ENCODE measurements around the gene RBM19. TPM values are rescaled to one million over a fixed set of nuclear protein-coding genes. Genes with fewer than 3 reads are reported as not detected.

RBM19 gene
- total RNA-seq, 1 experiment from 2014 or later = 35.7 TPM

- no peak overlapping the region for H3K4me3 Mint-ChIP-seq (ENCODE audit: unreplicated experiment)
- intact Hi-C loops (cut with micrococcal nuclease; ENCODE audit: unreplicated experiment) = no loop called here
- DNase-seq = no peak
- Histone ChIP-seq H3K4me1 (no peaks in the 10 kb centered on the region; the same call in 1 of the 2 replicates), H3K9me3 (no peaks in the 10 kb centered on the region), H3K4me3 (ENCODE audit: low read depth, low read length) (no peak overlapping the region), H3K27me3 (replicated peaks; ENCODE audit: control insufficient read depth, insufficient read depth, low read length) (no peaks in the 10 kb centered on the region), H3K36me3 (ENCODE audit: control insufficient read depth, insufficient read depth, low read length) (no peaks in the 10 kb centered on the region)
- POLR2A ChIA-PET = no interaction called here
- no TSS peak for BruUV-seq (replicated peaks)
- no peak for TF ChIP-seq CTCF (IDR thresholded peaks at IDR 0.05; ENCODE audit: insufficient read depth in 1 of 2, low read depth in 1 of 2, low read length in 1 of 2, severe bottlenecking in 1 of 2, unreplicated experiment in 1 of 2)
- H3K27ac Mint-ChIP-seq (ENCODE audit: unreplicated experiment) = no peak overlapping the region
- H3K9me3 Mint-ChIP-seq (ENCODE audit: unreplicated experiment) = no peaks in the 10 kb centered on the region
- no peaks in the 10 kb centered on the region for H3K36me3 Mint-ChIP-seq (ENCODE audit: insufficient read depth, unreplicated experiment)
- CTCF ChIA-PET = interaction anchor here (0.6 kb wide), 1 partner anchor 1376 kb away, joined by 3 read pairs; no protein-coding TSS in a partner anchor
- H3K4me1 Mint-ChIP-seq (ENCODE audit: low read depth, unreplicated experiment) = no peaks in the 10 kb centered on the region
- H3K27me3 Mint-ChIP-seq (ENCODE audit: insufficient read depth, unreplicated experiment) = no peaks in the 10 kb centered on the region
Observed at GRCh38 chr12:113895176-113895575, 70.9 kb downstream of the RBM19 start.

GRCh38 chr12:113894697-113895096, 71.4 kb downstream of the RBM19 start:
- ChIA-PET POLR2A (no interaction called here), CTCF (interaction anchor here (0.6 kb wide), 1 partner anchor 1376 kb away, joined by 3 read pairs; no protein-coding TSS in a partner anchor)
- no TSS peak for BruUV-seq (replicated peaks)

GRCh38 chr12:113893221-113893620, 72.9 kb downstream of the RBM19 start:
- H3K4me3 ChIP-seq (ENCODE audit: low read depth, low read length) = no peak overlapping the region
- H3K9me3 Mint-ChIP-seq (ENCODE audit: unreplicated experiment) = no peaks in the 10 kb centered on the region
- ChIA-PET POLR2A (no interaction called here), CTCF (no interaction called here)
- no peaks in the 10 kb centered on the region for H3K9me3 ChIP-seq
- no peak overlapping the region for H3K4me3 Mint-ChIP-seq (ENCODE audit: unreplicated experiment)
- no peaks in the 10 kb centered on the region; the same call in 1 of the 2 replicates for H3K36me3 ChIP-seq (ENCODE audit: control insufficient read depth, insufficient read depth, low read length)
- BruUV-seq (replicated peaks) = no TSS peak
- H3K27me3 Mint-ChIP-seq (ENCODE audit: insufficient read depth, unreplicated experiment) = no peaks in the 10 kb centered on the region
- H3K36me3 Mint-ChIP-seq (ENCODE audit: insufficient read depth, unreplicated experiment) = no peaks in the 10 kb centered on the region
- intact Hi-C loops (cut with micrococcal nuclease; ENCODE audit: unreplicated experiment) = no loop called here
- no peaks in the 10 kb centered on the region for H3K4me1 Mint-ChIP-seq (ENCODE audit: low read depth, unreplicated experiment)
- no peak overlapping the region for H3K27ac Mint-ChIP-seq (ENCODE audit: unreplicated experiment)
- TF ChIP-seq CTCF (IDR thresholded peaks at IDR 0.05; ENCODE audit: insufficient read depth in 1 of 2, low read depth in 1 of 2, low read length in 1 of 2, severe bottlenecking in 1 of 2, unreplicated experiment in 1 of 2) = no peak
- H3K27me3 ChIP-seq (replicated peaks; ENCODE audit: control insufficient read depth, insufficient read depth, low read length) = no peaks in the 10 kb centered on the region
- no peaks in the 10 kb centered on the region; the same call in 1 of the 2 replicates for H3K4me1 ChIP-seq
- DNase-seq = no peak

More at GRCh38 chr12:113894697-113895096, 71.4 kb downstream of the RBM19 start:
- H3K27ac Mint-ChIP-seq (ENCODE audit: unreplicated experiment) = no peak overlapping the region
- H3K4me3 ChIP-seq (ENCODE audit: low read depth, low read length) = no peak overlapping the region
- DNase-seq = no peak
- no peak overlapping the region for H3K4me3 Mint-ChIP-seq (ENCODE audit: unreplicated experiment)
- intact Hi-C loops (cut with micrococcal nuclease; ENCODE audit: unreplicated experiment) = no loop called here
- H3K27me3 ChIP-seq (replicated peaks; ENCODE audit: control insufficient read depth, insufficient read depth, low read length) = no peaks in the 10 kb centered on the region
- H3K9me3 Mint-ChIP-seq (ENCODE audit: unreplicated experiment) = no peaks in the 10 kb centered on the region
- no peaks in the 10 kb centered on the region for H3K9me3 ChIP-seq
- H3K4me1 Mint-ChIP-seq (ENCODE audit: low read depth, unreplicated experiment) = no peaks in the 10 kb centered on the region
- H3K36me3 ChIP-seq (ENCODE audit: control insufficient read depth, insufficient read depth, low read length) = no peaks in the 10 kb centered on the region
- no peaks in the 10 kb centered on the region; the same call in 1 of the 2 replicates for H3K4me1 ChIP-seq
- no peak for TF ChIP-seq CTCF (IDR thresholded peaks at IDR 0.05; ENCODE audit: insufficient read depth in 1 of 2, low read depth in 1 of 2, low read length in 1 of 2, severe bottlenecking in 1 of 2, unreplicated experiment in 1 of 2)
- no peaks in the 10 kb centered on the region for H3K27me3 Mint-ChIP-seq (ENCODE audit: insufficient read depth, unreplicated experiment)
- no peaks in the 10 kb centered on the region for H3K36me3 Mint-ChIP-seq (ENCODE audit: insufficient read depth, unreplicated experiment)

All from Caco-2 (cell line).